G401 (cell line): ENCODE results near the gene PRKAR1B. TPM values are rescaled to one million over a fixed set of nuclear protein-coding genes. Genes with fewer than 3 reads are reported as not detected.

ENCODE experiments used
- DNase-seq: peaks from one replicate; pipeline ENCODE4 v3.0.0-alpha.2; 2015; ENCODE audit warnings: low spot score
- in situ Hi-C: cut with HindIII; loops from 2 replicates; pipeline ENCODE4 v1.10.0; 2016; ENCODE audit warnings: low sequenced_read_pairs, mixed read lengths
- total RNA-seq: library from RNA; depleted of rRNA; stranded (reverse); fragments of >200 nt; shearing (Covaris generic); gene quantifications from 2 replicates; pipeline ENCODE4 v1.2.3, GENCODE V29; 2014

The PRKAR1B gene
- total RNA-seq, 1 experiment from 2014 or later: 83.1 TPM

GRCh38 chr7:542131-542712, 184.9 kb downstream of the PRKAR1B start:
- DNase-seq: no peak
- in situ Hi-C loops: no loop called here

GRCh38 chr7:541661-542060, 185.4 kb downstream of the PRKAR1B start:
- in situ Hi-C loops: no loop called here
- no peak for DNase-seq

- in situ Hi-C loops: no loop called here
- no peak for DNase-seq
These were observed 186.1 kb downstream of the PRKAR1B start for GRCh38 chr7:540997-541396.

GRCh38 chr7:540579-540978, 186.5 kb downstream of the PRKAR1B start:
- in situ Hi-C loops: no loop called here
- no peak for DNase-seq

GRCh38 chr7:539731-540411, 187.2 kb downstream of the PRKAR1B start:
- in situ Hi-C loops: no loop called here
- DNase-seq: no peak

GRCh38 chr7:538764-539685, 188.1 kb downstream of the PRKAR1B start:
- no peak for DNase-seq
- in situ Hi-C loops: no loop called here

- in situ Hi-C loops: no loop called here
- no peak for DNase-seq
These were observed 189.0 kb downstream of the PRKAR1B start for GRCh38 chr7:537911-538634.

- DNase-seq: no peak
- in situ Hi-C loops: no loop called here
These were observed 190.8 kb downstream of the PRKAR1B start for GRCh38 chr7:536231-536630.

GRCh38 chr7:534959-535358, 192.1 kb downstream of the PRKAR1B start:
- DNase-seq: no peak
- in situ Hi-C loops: no loop called here

GRCh38 chr7:534075-534474, 193.0 kb downstream of the PRKAR1B start:
- no peak for DNase-seq
- in situ Hi-C loops: no loop called here

GRCh38 chr7:533266-533665, 193.8 kb downstream of the PRKAR1B start:
- in situ Hi-C loops: no loop called here
- DNase-seq: no peak

- no peak for DNase-seq
- in situ Hi-C loops: no loop called here
These were observed 194.5 kb downstream of the PRKAR1B start for GRCh38 chr7:532379-533143.

GRCh38 chr7:531777-532176, 195.3 kb downstream of the PRKAR1B start:
- no peak for DNase-seq
- in situ Hi-C loops: no loop called here

GRCh38 chr7:528451-528850, 198.6 kb downstream of the PRKAR1B start:
- DNase-seq: no peak
- in situ Hi-C loops: no loop called here

GRCh38 chr7:527723-528122, 199.4 kb downstream of the PRKAR1B start:
- no peak for DNase-seq

GRCh38 chr7:526460-527034, 200.5 kb downstream of the PRKAR1B start:
- DNase-seq: no peak
- in situ Hi-C loops: no loop called here

More at GRCh38 chr7:527723-528122, 199.4 kb downstream of the PRKAR1B start:
- in situ Hi-C loops: no loop called here

GRCh38 chr7:525740-526139, 201.3 kb downstream of the PRKAR1B start:
- no peak for DNase-seq

GRCh38 chr7:524800-525199, 202.3 kb downstream of the PRKAR1B start:
- in situ Hi-C loops: no loop called here

More at GRCh38 chr7:525740-526139, 201.3 kb downstream of the PRKAR1B start:
- in situ Hi-C loops: no loop called here

More at GRCh38 chr7:524800-525199, 202.3 kb downstream of the PRKAR1B start:
- DNase-seq: no peak
